Effector CD4-positive, alpha-beta T cell (primary cell): Measurements from ENCODE around the gene SLC1A2.

ENCODE experiments used
- DNase-seq: peaks from one replicate; pipeline ENCODE4 v3.0.0-alpha.2; 2020

SLC1A2 gene

DNA sequence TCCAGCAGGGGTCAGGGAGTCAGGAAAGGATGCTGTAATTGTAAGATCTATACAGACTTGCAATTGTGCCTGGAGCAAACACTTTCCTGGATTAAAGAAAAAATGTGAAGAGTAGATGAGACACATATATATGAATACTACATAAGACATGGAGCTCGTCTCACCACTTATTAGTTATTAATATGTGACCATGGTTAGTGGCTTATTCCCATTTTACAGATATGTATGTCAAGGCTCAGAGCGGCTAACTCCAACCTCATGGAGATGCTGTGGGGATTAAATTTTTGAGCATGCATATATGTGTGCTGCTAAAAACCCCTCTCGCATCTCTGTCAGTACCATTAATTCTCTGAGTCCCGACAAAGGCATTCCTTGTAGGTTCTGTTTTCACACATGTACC lies 125.7 kb downstream of the SLC1A2 start:
- no peak for DNase-seq

- DNase-seq = no peak
Measured at GRCh38 chr11:35293035-35293434, 126.3 kb downstream of the SLC1A2 start.

DNA sequence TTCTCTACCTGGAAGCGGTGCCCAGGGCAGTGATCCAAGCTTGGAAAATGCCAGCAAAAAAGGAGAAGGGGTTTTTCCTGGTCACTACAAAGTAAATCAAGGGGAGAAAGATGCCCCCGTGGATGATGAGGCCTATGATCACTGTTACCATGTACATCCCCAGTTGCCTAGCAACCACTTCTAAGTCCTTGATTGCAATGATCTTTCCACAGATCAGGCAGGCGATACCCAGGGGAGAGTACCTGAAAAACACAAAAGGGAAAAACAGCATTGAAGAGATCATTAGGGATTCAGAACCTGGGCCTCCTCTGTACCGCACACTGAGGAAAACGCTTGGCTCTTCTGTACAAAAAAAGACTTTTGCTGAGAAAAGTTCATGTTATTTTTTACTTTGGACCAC lies 127.1 kb downstream of the SLC1A2 start:
- no peak for DNase-seq

DNA sequence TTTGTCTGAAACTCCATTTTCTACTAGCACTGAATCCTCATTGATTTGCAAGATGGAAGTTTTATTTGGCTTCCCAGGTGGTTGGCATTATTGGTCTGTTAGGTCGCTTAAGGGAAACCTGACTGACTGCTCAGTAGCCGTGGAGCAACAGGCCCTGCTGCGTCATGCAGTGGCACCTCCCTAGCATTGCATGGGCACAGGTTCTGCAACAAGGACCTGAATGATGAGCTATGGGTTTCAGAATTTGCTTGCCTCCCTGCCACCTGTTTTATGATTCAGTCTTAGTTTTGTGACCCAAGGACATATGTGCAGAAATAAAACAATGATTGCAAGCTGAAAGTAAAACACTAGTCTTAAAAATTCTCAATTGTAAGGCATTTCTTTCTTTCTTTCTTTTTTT lies 128.5 kb downstream of the SLC1A2 start:
- DNase-seq = no peak

GRCh38 chr11:35289821-35290220 lies 129.5 kb downstream of the SLC1A2 start:
- DNase-seq = no peak

- DNase-seq = no peak
Measured at GRCh38 chr11:35288817-35289541, 130.4 kb downstream of the SLC1A2 start.

GRCh38 chr11:35288309-35288708 lies 131.0 kb downstream of the SLC1A2 start:
- DNase-seq = no peak

DNA sequence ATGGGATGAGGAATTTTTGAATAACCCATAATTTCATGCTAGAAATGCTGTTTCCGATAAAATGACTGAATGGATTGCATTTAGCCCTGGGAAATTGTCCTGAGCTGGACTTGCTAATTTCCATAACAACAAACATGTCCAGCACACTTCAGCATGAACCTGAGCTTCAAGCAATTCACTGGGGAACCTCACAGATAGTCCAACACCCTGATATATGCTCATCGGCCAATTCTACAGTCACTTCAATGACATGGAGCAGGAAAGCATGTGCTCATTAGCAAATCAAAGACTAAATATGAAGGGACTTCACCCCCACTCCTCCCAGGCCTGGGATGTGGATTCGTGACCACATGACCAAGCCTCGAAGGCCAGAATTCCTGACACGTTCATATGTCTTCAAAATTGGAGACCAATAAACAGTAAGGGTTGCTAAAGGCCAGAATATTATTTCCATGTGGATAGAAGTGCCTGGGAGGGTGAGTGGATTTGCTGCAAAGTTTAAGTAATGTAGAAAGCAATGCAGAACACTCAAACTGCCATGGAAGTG lies 131.9 kb downstream of the SLC1A2 start:
- DNase-seq = no peak

GRCh38 chr11:35286126-35286525 lies 133.2 kb downstream of the SLC1A2 start:
- DNase-seq = no peak

GRCh38 chr11:35285471-35285870 lies 133.9 kb downstream of the SLC1A2 start:
- DNase-seq = no peak

DNA sequence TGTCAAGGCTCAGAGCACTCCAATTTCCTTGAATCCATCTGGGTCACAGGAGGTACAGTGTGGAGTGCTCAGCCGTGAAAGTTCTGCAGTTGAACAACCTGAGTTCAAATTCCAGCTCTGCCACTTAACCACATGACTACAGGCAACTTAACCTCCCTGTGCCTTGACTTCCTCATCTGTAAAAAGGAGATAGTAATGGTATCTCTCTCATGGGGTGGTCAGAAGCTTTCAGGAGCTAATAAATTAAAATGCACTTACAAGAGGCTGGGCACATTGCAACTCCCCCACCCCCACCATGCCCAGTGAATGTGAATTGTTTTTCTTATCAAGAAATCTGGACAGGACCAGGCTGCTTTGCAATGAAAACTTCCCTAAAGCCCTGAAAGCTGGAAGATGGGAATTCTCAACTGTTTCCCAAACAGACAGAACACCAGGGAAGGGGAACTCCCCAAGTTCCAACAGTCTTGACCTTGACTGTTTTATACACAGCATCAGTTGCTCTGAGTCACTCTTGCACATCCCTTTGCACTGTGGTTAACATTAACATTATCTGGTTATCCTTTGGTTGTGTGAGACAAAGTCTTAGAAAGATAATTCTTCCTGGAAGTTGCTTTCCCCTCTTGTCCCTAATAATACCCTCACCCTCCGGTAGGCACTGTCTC lies 137.0 kb downstream of the SLC1A2 start:
- no peak for DNase-seq

- DNase-seq = no peak
Measured at GRCh38 chr11:35281169-35281688, 138.1 kb downstream of the SLC1A2 start.

- no peak for DNase-seq
Measured at GRCh38 chr11:35280727-35281126, 138.6 kb downstream of the SLC1A2 start.

DNA sequence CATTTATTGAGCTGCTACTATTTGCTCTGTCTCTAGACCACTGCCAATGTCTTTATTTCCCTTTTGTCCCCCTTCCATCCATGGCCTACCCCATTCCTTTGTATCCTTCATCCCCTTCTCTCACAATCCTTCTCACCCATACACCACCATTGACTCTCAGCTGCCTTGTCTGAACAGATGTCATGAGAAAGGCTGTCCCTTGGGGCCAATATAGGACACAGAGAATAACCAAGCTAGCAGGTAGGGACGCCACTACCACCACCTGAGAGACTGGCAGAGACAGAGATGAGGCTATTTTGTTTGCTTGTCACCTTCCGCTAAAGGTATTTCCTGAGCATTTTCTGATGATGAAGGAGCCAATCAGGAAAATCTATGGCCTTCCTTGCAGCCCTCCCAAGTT lies 141.5 kb downstream of the SLC1A2 start:
- DNase-seq = no peak

GRCh38 chr11:35276396-35277145 lies 142.8 kb downstream of the SLC1A2 start:
- DNase-seq = no peak

GRCh38 chr11:35275786-35276170 lies 143.6 kb downstream of the SLC1A2 start:
- no peak for DNase-seq

DNA sequence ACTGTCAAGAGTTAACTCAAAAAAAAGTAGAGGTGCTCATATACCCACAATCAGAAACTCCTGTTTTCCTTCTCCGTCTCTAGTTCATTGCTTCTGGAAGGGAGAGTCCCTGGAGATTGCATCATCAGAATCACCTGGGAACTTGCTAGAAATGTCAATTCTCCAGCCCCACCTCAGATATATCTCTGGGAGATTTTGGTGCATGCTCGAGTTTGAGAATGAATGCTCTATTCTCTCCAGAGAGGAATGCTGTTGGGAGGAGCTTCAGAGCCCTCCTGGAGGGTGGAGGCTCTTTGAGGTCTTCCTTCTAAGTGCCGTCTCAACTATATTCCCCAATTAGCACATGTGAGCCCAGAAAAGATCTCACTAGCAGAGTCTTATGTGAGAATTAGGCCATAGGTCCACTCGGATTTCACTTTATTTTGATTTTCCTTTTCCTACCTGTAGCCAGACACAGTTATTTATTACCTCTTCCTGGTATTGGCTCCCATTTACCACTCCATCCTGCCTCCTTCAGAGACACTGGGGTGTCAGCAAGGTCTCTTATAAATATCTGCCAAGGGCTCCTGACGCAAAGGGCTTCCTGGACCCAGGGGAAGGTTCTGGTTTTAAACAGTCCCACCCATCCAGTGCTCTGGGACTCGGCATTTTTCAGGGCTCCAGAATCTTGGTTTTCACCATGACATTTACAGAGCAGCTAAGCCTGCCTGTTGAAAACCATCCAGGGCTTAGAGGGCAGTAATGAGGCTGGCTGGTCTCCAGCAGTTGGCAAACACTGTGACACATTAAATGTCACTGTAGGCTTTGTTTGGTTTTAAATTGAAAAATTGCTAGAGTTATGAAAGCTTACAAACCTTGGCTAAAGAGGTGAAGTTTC lies 144.2 kb downstream of the SLC1A2 start:
- DNase-seq = no peak

DNA sequence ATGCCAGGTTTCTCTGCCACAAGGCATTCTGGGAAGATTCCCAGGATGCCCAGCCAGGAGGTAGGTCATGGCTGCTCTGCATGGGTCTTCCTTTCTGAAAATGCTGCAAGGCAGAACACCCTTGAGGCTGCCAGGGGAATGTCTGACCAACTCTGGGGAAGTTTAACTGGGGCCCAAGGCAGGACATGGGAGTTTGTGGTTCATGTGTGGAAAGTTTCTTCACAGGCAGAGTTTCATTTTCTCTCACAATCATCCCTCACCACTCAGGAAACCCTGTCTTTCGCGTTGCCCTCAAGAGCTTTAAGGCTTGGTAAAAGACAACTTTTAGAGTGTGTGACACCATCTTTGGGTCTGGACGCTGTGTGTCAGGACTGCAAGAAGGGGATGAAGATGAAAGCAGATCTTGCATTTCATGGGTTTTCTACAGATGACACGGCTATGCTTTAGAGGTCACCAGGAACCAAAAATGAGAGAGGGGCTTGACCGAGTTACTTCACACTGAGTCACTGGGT lies 146.9 kb downstream of the SLC1A2 start:
- DNase-seq = no peak

DNA sequence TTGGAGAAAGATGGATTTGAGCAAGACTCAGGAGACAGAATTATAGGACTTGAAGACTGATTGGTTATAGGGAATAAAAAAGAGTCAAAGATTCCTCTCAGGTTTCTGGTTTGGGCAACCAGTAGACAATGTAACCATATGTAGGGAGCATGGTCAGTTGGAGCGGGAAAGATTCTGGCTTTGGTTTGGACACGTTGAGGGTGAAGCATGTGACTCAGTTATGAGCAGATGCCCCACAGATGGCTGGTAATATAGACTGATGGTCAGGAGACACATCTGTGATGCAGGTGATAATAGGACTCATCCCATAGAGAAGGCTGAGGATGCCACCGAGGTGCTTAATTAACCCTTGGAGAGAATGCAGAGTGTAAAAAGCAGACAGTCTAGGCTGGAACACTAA lies 148.3 kb downstream of the SLC1A2 start:
- no peak for DNase-seq

DNA sequence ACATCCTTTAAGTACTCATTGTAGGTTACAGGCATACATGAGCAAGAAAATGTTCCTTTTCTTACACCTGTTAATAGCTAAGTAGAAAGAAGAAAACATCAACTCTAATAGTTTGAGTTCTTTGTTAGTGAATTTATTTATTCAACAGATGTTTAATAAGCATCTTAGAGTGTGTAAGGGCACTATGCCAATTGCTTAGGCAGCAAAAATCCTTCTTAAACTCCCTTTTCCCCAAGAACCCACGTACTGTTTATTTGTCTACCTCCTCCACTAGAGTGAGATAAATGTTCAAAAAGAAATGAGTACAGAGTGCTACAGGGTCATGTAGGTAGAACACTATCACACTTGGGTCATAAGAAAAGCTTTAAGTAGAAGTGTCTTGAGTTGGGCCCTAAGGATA lies 149.0 kb downstream of the SLC1A2 start:
- no peak for DNase-seq

GRCh38 chr11:35267504-35267903 lies 151.9 kb downstream of the SLC1A2 start:
- no peak for DNase-seq
